OCI-M2 (cell line): ENCODE results near the gene RNF223.

Source experiments
- DNase-seq: peaks from one replicate; lab custom pipeline; 2025; ENCODE audit not compliant: unreplicated experiment; lab: John Stamatoyannopoulos, UW

Gene RNF223

DNA sequence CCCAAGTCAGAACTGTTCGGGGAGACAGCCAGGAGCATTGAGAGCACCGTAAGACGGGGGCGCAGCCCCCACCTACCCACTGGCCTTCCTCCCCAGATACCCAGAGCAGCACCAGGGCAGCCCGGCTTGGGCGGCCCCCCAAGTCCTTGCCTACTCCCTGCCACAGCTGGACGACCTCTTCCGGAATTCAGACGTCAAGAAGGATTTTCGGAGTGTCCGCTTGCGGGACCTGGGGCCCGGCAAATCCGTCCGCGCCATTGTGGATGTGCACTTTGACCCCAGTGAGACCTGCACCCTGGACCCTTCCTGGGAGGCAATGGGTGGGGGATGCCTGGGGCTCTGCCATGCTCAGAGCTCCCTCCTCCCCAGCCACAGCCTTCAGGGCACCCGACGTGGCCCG, 26.7 kb downstream of the RNF223 start:
- no peak for DNase-seq

DNA sequence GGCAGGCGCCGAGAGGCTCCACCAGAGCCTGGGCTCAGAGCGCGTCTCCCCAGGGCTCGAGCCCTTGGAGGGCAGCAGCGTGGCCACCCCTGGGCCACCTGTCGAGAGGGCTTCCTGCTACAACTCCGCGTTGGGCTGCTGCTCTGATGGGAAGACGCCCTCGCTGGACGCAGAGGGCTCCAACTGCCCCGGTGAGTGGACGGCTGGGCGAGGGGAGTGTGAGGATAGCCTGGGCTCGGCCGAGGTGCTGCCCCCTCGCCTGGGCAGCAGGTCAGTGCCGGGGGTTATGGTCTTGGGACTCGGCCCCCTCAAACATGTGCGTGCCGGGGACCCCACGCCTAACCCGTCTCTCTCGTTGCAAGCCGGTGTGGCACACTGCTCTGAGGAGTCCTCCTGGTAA, 27.3 kb downstream of the RNF223 start:
- DNase-seq = no peak

DNA sequence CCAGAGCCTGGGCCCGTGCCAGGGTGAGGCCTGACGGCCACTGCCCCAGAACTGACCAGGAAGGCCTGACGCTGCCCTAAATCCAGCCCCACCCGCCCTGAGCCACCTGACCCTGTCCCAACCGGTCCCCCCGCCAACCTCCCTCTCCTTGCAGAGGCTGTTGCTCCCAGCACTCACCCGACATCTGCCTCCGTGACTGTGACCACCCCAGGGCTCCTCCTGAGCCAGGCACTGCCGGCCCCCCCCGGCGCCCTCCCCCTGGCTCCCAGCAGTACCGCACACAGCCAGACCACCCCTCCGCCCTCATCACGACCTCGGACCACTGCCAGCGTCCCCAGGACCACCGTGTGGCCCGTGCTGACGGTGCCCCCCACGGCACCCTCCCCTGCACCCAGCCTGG, 27.9 kb downstream of the RNF223 start:
- no peak for DNase-seq

DNA sequence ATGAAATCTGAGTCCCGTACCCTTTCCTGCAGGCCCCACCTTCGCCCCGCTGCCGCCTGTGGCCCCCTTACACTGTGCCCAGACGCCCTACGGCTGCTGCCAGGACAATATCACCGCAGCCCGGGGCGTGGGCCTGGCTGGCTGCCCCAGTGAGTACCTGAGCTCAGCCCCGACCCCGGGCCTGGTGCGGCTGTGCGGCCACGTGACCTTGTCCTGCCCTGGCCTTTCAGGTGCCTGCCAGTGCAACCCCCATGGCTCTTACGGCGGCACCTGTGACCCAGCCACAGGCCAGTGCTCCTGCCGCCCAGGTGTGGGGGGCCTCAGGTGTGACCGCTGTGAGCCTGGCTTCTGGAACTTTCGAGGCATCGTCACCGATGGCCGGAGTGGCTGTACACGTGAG, 29.0 kb downstream of the RNF223 start:
- no peak for DNase-seq

DNA sequence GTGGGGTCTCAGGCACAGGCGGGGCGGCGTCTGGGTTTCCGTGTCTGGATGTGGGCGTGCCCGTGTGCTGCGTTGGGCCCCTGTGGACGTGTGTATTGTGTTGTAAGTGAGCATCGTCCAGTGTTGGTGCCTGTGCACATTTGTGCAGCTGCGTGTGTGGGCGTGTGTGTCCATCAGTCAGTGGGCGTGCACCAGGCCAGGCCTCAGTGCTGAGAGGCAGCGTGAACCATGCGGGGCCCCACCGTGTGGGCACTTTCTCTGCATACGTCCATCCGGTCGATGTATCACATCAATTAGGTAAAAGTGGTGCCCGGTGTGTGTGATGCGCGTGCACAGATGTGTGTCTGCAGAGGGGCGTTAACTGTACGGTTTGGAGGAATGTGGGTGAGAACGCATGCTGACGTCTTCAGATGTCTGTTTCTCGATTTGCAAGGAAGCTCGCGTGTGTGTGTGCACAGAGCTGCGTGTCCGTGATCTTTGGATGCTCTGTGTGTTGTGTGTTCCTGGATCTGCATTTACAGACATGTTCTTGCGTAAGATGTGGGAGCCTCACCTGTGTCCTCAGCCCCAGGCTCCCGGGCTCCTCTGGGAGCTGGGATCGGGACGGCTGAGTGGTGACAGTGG, 29.5 kb downstream of the RNF223 start:
- DNase-seq = no peak

DNA sequence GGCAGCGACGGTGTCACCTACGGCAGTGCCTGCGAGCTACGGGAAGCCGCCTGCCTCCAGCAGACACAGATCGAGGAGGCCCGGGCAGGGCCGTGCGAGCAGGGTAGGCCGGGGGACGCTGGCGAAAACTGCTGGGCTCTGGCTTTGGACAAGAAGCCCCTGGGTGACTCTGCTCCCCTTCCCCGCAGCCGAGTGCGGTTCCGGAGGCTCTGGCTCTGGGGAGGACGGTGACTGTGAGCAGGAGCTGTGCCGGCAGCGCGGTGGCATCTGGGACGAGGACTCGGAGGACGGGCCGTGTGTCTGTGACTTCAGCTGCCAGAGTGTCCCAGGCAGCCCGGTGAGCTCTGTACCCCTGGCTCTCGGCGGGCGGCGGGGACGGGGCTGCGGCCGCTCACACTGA, 30.2 kb downstream of the RNF223 start:
- DNase-seq = no peak

DNA sequence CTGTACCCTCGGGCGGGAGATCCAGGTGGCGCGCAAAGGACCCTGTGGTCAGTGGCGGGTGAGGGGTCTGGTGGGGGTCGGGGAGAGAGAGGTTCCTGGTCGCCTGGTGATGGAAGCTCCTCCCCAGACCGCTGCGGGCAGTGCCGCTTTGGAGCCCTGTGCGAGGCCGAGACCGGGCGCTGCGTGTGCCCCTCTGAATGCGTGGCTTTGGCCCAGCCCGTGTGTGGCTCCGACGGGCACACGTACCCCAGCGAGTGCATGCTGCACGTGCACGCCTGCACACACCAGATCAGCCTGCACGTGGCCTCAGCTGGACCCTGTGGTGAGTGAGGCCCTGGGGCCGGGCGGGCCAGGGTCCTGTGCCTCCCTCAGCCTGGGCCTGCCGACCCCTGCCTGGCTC, 30.7 kb downstream of the RNF223 start:
- DNase-seq = no peak

DNA sequence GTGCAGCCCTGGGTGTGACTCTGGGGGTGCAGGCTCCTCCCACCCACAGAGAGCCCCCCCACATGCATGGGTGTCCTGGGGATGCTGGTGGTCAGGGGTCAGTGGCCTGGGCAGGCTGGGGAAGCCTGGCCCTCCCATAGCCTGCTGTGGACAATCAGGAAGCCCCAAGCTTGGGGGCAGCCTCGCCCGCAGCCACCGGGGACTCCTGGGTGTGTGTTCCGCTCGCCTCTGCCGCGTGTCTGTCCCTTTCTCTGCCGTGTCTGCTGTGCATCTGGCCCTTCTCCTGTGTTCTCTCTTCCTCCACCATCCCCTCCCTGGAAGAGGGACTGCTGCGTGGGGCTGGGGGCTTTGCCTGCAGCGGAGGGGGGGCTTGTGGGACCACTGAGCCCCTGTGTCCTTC, 31.3 kb downstream of the RNF223 start:
- no peak for DNase-seq

DNA sequence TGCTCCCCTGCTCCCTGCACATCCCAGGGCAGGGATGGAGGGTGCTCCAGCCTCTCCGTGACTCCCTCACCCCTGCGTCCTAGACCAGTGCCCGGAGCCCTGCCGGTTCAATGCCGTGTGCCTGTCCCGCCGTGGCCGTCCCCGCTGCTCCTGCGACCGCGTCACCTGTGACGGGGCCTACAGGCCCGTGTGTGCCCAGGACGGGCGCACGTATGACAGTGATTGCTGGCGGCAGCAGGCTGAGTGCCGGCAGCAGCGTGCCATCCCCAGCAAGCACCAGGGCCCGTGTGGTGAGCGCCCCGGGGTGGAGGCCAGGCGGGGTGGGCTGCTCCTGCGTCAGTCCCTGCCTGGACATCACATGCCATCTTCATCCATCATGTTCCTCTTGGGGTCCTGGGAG, 32.2 kb downstream of the RNF223 start:
- no peak for DNase-seq

DNA sequence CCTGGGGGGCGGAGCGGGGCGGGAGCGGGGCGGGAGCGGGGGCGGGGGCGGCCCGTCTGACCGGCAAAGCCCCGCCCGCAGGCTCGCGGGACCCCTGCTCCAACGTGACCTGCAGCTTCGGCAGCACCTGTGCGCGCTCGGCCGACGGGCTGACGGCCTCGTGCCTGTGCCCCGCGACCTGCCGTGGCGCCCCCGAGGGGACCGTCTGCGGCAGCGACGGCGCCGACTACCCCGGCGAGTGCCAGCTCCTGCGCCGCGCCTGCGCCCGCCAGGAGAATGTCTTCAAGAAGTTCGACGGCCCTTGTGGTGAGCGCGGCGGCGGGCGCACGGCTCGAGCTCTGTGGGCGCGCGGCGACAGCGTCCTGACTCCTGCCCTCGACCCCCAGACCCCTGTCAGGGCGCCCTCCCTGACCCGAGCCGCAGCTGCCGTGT, 33.0 kb downstream of the RNF223 start:
- DNase-seq = no peak

DNA sequence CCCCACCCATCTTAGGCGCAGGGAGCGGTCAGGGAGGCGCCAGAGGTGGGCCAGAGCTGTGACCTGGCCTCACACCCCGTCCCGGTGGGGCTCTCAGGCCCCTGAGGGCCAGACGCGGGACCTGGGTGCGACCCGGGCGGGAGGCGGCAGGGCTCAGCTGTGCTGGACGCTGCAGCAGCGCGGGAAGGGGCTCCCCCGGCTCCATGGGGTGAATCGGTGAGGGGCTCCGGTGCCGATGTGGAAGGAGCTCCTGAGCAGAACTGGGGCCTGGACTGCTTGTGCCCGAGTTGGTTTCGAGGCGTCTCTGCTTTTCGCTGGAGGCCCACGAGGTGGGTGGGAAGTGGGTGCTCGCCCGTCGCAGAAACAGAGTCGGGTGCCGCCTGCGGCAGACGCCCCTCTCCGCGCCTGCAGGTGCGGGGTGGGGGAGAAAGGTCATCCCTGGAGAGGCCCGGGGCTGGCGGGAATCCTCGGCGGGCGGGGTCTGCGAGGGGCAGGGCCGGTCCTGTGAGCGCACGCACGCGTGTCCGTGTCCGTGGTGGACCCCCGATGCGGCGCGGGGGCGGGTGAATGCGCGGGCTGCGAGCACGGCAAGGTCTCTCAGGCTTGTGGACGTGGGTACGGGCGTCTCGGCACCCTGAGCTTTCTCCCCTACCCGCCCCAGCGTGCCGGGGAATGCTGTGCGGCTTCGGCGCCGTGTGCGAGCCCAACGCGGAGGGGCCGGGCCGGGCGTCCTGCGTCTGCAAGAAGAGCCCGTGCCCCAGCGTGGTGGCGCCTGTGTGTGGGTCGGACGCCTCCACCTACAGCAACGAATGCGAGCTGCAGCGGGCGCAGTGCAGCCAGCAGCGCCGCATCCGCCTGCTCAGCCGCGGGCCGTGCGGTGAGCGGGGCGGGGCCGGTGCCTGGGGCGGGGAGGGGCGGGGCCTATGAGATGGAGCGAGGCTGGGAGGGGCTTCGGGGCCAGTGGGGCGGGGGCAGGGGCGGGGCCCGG, 33.8 kb downstream of the RNF223 start:
- no peak for DNase-seq

DNA sequence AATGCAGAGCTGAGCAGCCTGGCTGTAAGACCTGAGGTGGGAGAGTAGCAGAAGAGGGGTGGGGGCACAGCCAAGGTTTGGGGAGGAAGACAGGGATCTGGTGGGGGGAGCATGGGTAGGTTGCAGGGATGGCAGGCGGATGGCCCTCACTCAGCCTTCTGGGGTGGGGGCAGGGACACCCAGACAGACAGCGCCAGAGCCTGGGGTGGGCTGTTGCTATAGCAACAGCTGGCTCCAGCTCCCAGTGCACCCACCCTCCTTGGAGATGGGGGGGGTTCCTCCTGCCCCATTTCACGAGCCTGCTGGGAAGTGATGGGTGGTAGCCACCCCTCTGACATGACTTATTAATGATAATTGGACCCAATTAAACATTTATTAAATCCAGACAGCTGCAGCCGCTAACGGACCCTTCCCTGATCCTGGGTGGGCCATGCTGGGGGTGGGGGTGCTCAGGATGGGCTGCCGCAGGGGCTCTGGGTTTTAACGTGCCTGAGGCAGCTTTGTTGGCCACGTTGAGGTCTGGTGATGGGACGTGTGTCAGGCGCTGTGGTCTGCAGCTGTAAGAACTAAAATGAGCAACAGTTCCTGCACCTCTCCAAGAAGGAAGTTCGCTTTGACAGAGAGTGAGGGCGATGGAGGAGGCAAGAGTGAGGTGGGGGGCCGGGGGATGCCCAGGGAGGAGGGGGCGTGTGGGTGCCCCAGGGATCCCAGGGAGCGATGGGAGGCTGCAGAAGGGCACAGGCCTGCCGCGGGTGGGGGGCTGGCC, 34.8 kb downstream of the RNF223 start:
- no peak for DNase-seq

DNA sequence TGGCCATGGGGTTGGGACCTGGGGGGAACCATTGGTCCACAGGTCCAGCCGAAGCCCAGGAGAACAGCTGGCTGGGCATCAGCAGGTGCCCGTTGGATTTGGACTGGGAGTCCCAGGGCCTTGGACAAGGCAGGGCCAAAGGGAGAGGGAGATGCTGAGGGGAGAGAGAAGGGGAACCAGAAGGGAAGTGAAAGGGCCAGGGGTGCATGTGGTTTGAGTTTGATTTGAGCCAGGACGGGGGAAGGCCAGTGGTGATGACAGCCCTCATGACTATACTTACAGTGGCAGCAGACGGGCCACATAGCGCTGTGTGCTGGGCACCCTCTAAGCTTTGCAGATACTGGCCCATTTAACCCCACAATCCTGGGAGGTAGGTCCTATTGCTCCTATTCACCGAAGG, 35.4 kb downstream of the RNF223 start:
- DNase-seq = no peak

DNA sequence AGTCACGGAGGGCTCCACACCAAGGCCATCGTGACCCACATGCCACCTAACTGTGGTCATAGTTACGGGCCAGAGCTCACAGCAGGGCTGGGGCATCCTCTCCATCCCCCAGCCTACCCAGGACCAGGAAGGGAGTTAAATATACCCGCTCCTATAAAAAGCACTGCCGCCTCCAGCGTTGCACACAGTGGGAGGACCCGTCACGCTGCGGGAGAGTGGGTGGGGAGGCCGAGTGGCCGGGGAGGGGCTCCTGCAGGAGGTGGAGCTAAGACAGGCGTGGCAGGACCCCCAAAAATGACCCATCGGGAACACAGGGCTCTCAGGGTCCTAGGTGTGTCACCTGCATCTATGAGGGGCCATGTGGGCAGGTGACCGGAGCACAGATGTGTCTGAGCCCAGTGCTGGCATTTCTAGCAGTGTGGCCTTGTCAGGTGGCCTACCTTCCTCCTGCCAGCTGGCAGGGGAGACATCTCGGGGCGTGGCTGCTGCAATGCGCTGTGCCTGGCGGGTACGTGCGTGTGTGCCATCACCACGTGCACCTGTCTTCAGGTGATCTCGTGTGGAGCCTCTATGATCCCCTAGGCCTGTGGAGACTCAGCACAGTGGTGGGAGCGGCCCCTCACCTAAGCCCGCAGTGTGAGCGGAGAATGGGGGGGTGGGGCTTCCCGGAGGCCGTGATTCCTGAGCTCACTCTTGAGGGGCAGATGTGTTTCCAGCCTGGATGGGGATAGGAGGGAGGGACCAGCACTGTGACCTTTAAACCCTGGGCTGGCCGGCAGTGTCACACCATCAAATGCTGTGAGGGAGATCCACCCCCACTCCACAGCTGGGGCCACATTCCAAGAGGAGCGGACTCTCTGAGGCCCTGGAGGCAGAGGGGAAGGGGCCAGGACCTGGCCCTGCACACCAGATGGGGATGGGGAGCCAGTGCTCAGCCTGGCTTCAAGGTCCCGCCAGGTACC, 36.5 kb downstream of the RNF223 start:
- no peak for DNase-seq

DNA sequence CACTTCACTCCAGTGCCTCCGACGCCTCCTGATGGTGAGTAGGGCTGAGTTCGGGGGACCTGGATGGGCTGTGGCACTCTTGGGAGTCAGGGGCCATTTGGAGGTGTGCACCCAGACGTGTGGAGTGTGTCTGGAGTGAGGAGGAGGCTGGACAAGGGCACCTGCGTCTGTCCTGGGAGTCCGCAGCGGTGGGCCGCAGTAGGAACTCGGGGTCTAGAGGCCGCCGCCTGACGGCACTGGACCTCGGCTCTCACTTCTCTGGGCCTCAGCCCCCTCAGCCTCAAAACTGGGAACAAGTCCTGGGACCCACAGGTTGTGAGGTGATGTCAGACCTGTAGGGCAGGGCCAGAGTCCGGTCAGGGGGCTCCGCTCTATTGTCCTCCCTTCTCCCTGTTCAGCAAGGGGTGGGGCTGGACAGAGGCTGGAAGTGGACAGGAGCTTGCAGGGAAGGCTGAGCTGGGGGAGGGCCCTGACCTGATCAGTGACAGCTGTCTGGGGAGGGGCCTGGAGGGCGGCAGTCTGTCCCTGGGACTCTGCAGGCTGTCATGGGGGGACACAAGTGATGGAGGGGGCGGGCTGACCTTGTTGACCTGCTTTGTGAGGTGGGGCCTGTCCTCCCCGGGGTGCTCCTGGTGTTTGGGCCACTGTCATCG, 38.7 kb downstream of the RNF223 start:
- no peak for DNase-seq

DNA sequence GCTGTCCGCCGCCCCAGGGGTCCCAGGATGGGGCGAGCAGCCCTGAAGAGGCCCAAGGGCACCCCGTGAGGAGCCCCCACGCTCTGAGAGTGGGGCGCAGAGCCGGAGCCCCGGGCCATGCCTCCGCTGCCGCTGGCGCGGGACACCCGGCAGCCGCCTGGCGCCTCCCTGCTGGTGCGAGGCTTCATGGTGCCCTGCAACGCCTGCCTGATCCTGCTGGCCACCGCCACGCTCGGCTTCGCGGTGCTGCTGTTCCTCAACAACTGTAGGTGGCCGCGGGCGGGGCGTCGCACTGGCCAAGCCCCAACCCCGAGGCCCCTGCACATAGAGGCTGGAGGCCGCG, 39.7 kb downstream of the RNF223 start:
- DNase-seq = no peak

DNA sequence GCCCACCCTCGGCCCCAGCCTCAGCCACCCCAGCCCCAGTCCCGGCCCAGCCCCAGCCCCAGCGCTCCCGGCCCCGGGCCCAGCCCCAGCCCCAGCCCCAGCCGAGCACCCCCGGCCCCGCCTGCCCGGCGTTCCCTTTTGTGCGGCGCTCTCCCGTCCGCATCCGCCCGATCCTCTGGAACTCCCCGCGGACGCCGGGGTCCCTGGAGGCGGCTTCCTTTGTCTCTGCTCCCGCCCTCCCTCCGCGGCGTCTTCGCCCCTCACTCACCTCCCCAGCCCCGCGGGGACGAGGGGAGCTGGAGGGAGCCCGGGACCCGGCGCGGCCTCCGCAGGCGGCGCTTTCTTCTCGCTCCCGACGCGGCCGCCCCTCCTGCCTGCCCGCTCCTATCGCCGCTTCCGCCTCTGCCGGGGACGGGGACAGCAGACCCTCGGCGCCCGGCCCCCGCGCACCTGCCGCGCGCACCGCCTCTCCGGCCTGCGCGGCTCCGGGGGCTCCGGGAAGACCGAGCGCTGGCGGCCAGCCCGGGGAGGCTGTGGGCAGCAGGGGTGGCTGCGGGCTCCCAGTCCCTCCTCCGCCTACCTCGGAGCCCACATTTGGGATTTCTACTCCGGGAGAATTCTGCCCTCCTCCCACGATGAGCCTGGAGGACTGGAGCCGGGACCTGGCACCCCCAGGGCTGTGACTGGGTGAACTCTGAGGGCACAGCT, 40.2 kb downstream of the RNF223 start:
- no peak for DNase-seq

DNA sequence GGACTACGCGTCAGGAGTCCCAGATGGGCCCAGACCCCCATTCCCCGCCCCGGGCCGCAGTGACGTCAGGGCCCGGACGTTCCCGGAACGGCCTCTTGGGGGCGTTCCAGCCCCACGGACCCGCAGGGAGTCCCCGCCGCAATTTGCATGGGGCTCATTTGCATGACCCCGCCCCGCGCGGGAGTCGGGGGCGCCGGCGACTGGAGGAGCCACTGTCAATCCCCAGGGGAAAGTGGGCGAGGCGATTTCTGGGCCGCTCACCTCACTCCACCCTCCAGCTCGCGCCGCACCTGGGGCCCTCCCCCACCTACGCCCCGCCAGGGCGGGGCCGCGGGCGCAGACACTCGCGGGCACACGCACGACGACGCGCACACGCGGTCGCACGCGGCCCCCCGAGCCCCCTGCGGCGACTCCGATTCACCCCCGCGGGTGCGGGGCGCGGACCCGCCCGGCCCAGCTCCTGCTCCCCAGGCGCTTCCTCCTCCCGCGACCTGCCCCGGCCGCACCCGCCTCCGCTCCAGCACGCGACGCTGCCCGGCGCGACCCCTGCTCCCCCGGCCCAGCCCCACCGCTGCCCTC, 41.0 kb downstream of the RNF223 start:
- no peak for DNase-seq

DNA sequence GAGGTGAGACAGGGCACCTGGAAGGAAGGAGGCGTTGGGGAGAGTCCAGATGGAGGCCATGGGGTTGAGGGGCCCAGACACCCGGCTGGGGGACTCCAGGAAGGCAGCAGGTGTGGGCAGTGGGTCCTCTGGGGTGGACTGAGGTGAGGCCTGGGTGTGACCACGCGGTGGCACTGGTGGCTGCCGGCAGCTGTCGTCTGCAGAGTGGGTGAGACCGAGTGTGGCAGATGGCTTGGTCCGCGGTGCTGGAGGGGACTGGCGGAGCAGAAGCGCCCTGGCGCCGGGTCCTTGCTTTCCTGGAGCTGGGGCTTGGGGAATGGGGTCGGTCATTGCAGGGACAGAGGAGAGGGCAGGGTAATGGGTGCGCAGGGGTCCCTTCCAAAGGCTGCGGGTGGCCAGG, 41.7 kb downstream of the RNF223 start:
- no peak for DNase-seq
